NCI-H748 treated with DMSO at 0.1 percent for 48 hours (cell line): ENCODE measurements around the gene RAB19.

Experiments used
- DNase-seq: peaks from one replicate; lab custom pipeline; 2025; lab: John Stamatoyannopoulos, UW

RAB19 gene, protein sequence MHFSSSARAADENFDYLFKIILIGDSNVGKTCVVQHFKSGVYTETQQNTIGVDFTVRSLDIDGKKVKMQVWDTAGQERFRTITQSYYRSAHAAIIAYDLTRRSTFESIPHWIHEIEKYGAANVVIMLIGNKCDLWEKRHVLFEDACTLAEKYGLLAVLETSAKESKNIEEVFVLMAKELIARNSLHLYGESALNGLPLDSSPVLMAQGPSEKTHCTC

DNA sequence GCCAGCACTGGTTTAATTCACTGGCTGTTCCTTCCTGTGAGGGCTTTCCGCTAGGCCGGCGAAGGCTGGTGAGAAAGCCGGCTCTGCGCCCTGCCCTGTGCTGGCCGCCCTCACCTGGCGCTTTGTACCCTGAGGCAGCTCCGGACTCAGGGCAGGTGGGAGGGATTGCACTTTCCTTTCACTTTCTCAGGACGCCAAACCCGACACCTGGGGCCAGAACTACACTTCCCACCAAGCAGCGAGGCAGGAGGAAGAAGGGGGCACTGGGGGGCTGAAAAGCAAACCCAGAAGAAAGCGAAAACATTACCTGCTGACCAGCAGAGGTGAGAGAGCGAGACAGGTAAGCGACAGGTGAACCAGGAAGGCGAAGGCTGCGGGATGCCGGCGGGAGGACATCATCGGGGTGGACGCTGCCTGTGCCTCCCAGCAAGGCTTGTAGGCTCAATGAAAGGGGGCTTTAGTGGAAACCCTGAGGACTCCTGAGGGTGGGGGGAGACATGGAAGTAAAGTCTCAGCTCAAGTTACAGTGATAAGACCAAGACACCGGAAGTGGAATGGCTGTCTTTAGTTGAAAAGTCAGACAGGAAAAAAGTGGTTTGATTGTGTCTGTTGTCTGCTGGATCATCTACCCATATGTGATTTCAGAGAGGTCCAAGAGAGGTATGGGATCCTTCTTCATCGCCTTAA, at the start of gene RAB19:
RAB19 (plus strand) TSS at position 181 of the 687 bp plus-strand sequence. CDS start 3,589 bp downstream, outside the sequence.
- peak; percentile 54 for DNase-seq

DNA sequence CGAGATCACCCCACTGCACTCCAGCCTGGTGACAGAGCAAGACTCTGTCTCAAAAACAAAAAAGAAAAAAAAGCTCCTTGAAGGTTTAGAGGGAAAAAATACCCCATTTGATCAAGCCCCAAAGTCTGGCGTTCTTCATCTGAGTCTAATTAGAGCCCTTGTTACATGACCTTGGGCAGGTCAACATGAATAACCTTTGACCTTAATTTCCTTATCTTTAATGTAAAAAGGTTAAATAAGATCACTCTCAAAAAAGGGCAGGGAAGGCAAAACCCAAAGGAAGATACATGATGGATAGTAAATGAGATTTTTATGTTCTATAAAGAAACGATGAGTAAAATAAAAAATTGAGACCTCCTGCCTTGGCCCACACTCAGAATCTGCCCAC, 45.8 kb upstream of the RAB19 start:
- DNase-seq, result no peak

DNA sequence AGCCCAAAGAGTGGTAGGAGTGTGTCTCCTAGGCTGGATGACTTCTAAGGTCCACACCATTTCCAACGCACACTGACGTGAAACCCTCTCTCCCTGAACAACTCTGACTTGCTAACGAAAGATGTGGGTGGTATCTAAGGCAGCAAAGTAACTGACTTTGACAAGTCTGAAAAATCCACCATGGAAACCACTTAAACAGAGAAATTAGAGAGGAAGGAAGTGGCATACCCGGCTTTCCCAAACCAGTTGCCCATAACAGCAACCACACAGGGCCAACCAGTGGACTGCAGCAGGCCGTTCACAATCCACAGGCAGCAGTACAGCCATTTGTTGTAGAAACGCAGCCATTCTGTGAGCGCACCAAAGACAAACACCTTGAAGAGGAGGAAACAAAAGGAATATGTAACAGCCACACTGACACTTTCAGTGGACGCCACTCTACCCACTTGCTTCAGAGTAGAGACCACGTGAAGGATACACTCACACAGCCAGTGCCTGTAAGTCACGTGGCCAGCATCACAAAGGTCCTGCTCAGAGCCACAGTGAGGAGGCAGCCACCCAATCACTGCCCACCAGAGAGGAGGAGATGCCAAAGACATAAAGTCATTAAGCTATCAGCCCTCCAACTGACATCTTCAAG, 45.3 kb upstream of the RAB19 start:
- DNase-seq, result no peak

DNA sequence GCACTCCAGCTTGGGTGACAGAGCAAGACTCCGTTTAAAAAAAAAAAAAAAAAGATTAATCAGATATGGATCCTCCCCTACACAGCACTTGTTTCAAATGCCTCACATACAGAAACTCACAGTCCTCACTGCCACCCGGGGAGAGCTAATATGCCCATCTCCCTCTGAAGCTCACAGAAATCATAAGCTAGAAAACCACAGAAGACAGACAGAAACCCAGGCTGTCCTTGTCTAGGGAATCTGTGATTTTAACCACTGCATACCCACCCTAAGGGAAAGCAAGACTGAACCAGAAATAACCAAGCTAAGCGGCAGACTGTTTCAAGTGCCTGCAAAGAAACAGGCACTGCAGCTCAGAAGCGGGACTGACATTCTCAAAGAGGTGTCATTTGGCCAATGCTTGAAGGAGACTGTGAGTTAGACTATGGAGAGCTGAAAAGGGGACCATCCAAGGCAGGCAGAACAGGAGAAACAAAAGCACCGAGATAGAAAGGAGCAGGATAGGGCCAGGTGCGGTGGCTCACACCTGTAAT, 43.1 kb upstream of the RAB19 start:
- DNase-seq, result no peak

- DNase-seq, result no peak
Observed at GRCh38 chr7:140364819-140365218, 39.0 kb upstream of the RAB19 start.

DNA sequence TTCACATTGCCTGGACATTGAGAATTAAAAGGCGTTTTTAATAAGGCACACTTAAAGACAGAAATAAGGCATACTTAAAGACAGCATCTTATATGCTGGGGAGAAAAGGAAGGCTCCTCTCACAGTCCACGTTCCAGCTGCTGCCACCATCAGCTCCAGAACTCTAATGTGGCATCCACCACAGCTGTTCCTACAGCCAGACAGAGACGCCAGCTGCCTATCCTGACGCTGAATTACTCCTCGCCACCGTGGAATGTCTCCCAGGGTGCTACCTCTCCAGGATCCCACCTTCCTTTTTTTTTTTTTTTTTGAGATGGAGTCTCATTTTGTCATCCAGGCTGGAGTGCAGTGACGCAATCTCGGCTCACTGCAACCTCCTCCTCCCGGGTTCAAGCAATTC, 36.3 kb upstream of the RAB19 start:
- no peak for DNase-seq

DNA sequence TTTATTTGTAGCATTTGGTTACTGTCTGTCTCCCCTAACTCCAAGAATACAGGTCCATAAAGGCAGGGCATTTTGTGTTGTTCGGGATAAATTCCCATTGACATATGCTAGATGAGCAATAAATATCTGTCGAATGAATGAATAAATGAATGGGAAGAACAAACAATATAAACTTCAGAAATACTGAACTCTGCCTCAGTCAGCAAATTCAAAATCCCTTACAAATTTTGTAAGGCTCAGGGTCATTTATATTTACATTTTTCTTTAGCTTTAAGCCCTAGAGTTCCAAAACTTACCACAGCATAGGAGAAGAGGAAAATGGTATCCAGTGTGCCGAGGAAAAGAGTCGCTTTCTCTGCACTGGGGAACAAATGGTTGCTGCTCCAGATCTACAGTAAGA, 34.6 kb upstream of the RAB19 start:
- no peak for DNase-seq

- DNase-seq, result no peak
Observed at GRCh38 chr7:140375323-140375722, 28.5 kb upstream of the RAB19 start.

DNA sequence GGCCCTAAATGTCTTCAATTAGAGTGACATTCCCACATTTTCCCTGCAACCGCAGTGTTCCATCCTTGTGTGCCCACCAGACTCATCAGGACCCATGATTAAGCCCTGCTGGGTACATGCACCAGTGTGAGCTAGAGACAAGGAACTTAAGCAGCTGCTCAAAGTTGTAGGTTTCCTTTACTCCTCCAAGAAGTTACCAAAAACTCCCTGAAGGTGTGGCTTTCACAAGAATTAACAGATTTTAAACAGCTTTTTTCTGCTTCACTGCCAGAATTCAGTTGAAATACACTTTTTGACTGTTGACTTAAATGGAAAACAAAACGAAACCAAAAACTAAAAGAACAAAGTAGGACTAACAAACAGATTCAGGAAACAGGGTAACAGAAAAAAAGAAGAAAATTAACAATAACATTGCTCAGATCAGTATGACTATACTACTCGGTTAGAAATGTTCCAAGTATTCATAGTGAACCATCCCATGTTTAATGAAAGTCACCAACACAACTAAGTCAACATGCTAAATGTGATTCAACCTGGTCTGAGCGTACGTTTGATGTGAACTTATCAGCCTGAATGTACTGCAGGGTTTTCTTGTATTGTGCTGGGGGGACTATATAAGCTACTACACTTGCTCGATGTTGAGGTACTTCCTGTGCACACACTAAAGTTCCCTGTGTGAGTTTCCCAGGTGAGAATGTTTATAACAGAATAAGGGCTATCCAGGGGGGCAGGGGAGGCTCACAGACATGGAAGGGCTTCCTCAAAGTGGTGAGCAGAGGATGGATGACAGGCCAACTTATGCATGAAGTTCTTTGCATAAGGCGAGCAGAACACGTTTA, 27.7 kb upstream of the RAB19 start:
- no peak for DNase-seq

GRCh38 chr7:140383954-140384713, 19.7 kb upstream of the RAB19 start:
- no peak for DNase-seq

GRCh38 chr7:140384894-140385545, 18.8 kb upstream of the RAB19 start:
- DNase-seq, result no peak

DNA sequence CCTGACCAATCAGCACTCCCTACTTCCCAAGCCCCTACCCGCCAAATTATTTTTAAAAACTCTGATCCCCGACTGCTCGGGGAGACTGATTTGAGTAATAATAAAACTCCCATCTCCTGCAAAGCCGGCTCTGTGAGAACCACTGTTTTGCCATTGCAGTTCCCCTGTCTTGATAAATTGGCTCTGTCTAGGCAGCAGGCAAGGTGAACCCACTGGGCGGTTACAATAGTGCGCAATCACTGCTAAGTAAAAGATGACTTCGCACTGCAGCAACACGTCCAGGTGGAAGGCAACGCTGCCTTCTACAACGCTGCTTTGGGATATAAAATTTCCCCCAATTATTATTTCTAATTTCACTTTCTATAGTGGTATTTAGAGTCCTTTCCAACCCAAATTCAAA, 14.4 kb upstream of the RAB19 start:
- DNase-seq, result no peak

DNA sequence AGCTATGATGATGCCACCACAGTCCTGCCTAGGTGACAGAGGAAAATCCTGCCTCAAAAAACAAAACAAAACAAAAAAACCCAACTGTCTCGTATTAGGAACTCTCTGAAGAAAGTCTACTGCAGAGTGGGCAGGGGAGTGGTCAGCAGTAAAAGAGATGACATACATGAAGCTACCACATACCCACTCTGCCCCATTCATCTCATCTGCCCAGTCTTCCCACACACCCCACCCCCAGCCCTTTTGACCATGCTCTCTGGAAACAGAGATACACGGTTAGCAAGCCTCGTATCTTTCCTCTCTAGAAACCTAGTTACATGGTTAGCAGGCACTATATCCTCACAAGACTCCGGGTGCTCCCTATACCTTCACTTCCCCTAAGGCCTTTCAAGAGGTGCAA, 13.8 kb upstream of the RAB19 start:
- no peak for DNase-seq

DNA sequence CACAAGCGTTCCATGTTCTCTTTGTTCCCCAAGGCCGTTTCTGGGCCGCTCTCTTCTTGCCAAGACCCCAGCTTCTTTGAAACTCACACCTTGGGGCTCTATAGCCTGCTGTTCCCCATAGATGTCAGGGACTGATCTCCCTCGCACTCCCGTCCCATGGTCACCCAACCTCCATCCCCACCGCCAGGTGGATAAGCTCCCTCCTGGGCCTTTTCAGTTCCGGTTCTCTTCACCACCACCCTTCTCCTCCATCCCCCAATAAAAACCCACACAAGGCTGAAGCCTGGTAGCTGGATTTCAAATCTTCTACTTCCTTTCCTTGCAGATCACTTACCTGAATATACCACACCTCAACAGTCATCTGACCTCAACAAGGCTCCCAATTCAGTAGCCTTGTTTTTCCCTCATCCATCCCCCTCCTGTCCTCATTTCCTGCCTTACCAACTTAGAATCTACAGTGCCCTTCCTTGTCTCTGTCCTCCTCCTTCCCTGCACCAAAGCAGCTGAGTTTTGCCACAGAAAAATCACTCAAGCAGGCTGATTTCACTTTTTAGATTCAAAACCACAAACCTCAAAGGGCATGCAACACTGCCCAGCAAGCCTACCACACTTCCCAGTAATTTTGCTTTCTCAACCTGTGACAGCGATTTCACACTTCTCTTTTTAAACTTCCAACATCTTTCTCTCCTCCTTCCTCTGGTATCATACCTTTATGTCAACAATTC, 13.2 kb upstream of the RAB19 start:
- no peak for DNase-seq

- DNase-seq, result no peak
Observed at GRCh38 chr7:140391634-140392033, 12.2 kb upstream of the RAB19 start.

DNA sequence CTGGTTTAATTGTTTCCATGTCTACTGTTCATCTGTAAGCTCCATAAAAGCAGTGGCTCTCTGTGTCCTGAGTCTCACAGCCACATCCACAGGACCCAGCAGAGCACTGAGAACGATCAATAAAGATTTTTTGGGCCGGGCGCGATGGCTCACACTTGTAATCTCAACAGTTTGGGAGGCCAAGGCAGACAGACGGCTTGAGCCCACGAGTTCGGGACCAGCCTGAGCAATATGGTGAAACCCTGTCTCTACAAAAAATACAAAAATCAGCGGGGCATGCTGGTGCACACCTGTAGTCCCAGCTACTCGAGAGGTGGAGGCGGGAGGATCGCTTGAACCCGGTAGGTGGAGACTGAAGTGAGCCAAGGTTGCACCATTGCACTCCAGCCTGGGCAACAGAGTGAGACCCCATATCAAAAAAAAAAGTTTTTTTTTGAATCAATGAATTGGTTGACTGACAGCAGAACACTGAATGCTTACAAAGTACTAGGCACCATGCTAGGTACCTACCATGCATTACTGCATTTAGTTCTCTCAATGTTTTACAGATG, 10.0 kb upstream of the RAB19 start:
- DNase-seq, result no peak

DNA sequence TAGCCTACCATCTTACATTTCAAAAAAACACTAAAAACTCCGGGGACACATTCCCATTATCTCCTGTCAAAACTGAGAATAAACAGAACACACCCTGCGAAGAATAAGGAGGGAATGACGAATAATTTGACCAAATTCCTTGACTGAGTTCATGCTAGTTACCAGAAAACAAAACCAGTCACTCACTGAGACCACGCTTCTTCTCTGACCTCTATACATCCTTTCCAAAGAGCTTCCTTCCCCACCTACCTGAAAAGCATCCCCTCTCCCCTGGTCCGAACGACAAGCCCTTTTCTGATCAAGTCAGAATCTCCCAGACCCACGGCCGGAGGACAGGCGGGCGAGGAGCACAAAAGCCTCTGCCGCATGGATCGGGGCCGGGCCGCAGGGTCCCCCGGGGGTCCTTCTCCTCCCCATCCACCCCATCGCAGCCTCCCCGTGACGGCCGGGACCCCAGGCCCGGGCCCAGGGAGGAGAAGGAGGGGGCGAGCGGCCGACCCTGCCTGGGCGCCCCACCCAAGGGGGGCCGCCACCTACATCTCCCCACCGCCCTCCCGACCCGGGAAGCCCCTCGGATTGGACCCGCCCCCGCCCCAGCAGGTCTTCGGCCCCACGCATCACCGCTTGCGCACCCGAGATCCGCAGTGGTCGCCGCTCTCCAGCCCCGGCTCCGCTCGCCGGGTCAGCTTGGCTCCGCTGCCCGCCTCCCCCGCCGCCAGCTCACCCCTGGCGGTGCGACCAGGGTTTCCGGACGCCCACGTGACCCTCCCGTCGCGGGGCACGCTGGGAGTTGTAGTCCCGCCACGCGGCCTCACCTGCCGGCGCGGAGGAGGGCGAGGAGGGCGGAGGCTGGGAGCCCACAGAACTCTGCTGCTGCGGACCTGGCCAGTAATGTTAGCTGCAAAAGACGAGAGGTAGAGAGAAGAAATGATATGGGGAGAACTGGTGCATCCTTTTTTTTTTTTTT, 5.8 kb upstream of the RAB19 start, which contains the start of gene SLC37A3:
SLC37A3 (minus strand) TSS at position 747 of the 967 bp plus-strand sequence. CDS start 16,004 bp downstream, outside the sequence.
- DNase-seq, result peak; percentile 67

DNA sequence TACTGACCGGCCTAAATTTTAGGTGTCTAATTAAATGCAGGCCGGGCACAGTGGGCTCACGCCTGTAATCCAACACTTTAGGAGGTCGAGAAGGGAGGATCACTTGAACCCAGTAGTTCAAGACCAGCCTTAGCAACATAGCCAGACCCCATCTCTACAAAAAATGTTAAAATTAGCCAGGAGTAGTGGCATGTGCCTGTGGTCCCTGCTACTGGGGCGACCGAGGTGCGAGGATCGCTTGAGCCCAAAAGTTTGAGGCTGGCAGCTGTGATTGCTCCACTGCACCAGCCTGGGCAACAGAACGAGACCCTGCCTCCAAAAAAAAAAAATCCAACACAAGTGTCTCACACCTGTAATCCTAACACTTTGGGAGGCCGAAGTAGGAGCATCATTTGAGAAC, 5.0 kb upstream of the RAB19 start:
- no peak for DNase-seq

- no peak for DNase-seq
Observed at GRCh38 chr7:140400381-140400780, 3.5 kb upstream of the RAB19 start.
